H9 (cell line): ENCODE measurements around the gene MTF1. TPM values are rescaled to one million over a fixed set of nuclear protein-coding genes. Genes with fewer than 3 reads are reported as not detected.
"Not testable (repeated sequence)": the region's sequence is repeated elsewhere in the genome, so short reads cannot be mapped to it uniquely, and the experiment has no call there.

ENCODE experiments used
- DNase-seq: peaks from one replicate; pipeline ENCODE4 v3.0.0-alpha.2; 2017
- H2AFZ ChIP-seq: one replicate; pipeline ENCODE4 v1.6.1; 2013; ENCODE audit warnings: mild to moderate bottlenecking, low read length, control low read depth, moderate library complexity
- H2AK5ac ChIP-seq: 2 replicates; pipeline ENCODE4 v1.6.1; 2013; ENCODE audit warnings: low read length, control low read depth, mixed read lengths; ENCODE audit not compliant: insufficient read length
- H2BK120ac ChIP-seq: one replicate; pipeline ENCODE4 v1.6.1; 2013; ENCODE audit warnings: low read depth, mild to moderate bottlenecking, low read length, control low read depth, inconsistent platforms; ENCODE audit not compliant: poor library complexity, severe bottlenecking
- H2BK12ac ChIP-seq: 2 replicates; pipeline ENCODE4 v1.6.1; 2013; ENCODE audit warnings: low read length, control low read depth, mixed read lengths, low read depth; ENCODE audit not compliant: insufficient read length
- H2BK15ac ChIP-seq: 2 replicates; pipeline ENCODE4 v1.6.1; 2013; ENCODE audit warnings: low read depth, low read length, control low read depth
- H2BK20ac ChIP-seq: one replicate; pipeline ENCODE4 v1.6.1; 2013; ENCODE audit warnings: low read depth, mild to moderate bottlenecking, low read length, control low read depth, inconsistent platforms; ENCODE audit not compliant: poor library complexity, severe bottlenecking
- H2BK5ac ChIP-seq: 2 replicates; pipeline ENCODE4 v1.6.1; 2013; ENCODE audit warnings: low read length, control low read depth, mixed read lengths; ENCODE audit not compliant: insufficient read length
- H3K14ac ChIP-seq: 2 replicates; pipeline ENCODE4 v1.6.1; 2013; ENCODE audit warnings: low read length, control low read depth; ENCODE audit not compliant: insufficient read depth
- H3K18ac ChIP-seq: 2 replicates; pipeline ENCODE4 v1.6.1; 2013; ENCODE audit warnings: low read depth, mild to moderate bottlenecking, mixed read lengths, low read length, control low read depth; ENCODE audit not compliant: insufficient read length
- H3K23ac ChIP-seq: 2 replicates; pipeline ENCODE4 v1.6.1; 2013; ENCODE audit warnings: low read length, control low read depth, mixed read lengths, low read depth; ENCODE audit not compliant: insufficient read length
- H3K23me2 ChIP-seq: 2 replicates; pipeline ENCODE4 v1.6.1; 2013; ENCODE audit warnings: low read depth, mild to moderate bottlenecking, mixed read lengths, low read length, control low read depth; ENCODE audit not compliant: insufficient read length, poor library complexity, severe bottlenecking
- H3K27ac ChIP-seq: 2 replicates; pipeline ENCODE4 v1.5.1; 2013; ENCODE audit warnings: low read length, control low read depth, mixed read lengths, low read depth; ENCODE audit not compliant: insufficient read length
- H3K27me3 ChIP-seq: 2 replicates; pipeline ENCODE4 v1.6.1; 2013; ENCODE audit warnings: low read length, control low read depth, inconsistent platforms; ENCODE audit not compliant: insufficient read depth
- H3K4ac ChIP-seq: 2 replicates; pipeline ENCODE4 v1.6.1; 2013; ENCODE audit warnings: low read depth, mild to moderate bottlenecking, control low read depth, inconsistent platforms, low read length, moderate library complexity
- H3K4me1 ChIP-seq: 2 replicates; pipeline ENCODE4 v1.6.1; 2013; ENCODE audit warnings: low read length, control low read depth, inconsistent platforms; ENCODE audit not compliant: insufficient read depth
- H3K4me2 ChIP-seq: 2 replicates; pipeline ENCODE4 v1.6.1; 2013; ENCODE audit warnings: low read length, control low read depth, mixed read lengths; ENCODE audit not compliant: insufficient read length, insufficient read depth
- H3K56ac ChIP-seq: 2 replicates; pipeline ENCODE4 v1.6.1; 2013; ENCODE audit warnings: low read depth, mild to moderate bottlenecking, mixed read lengths, low read length, control low read depth; ENCODE audit not compliant: insufficient read length
- H3K79me1 ChIP-seq: 2 replicates; pipeline ENCODE4 v1.6.1; 2013; ENCODE audit warnings: low read depth, mild to moderate bottlenecking, moderate library complexity, low read length, control low read depth, inconsistent platforms; ENCODE audit not compliant: insufficient read depth, poor library complexity, severe bottlenecking
- H3K79me2 ChIP-seq: 2 replicates; pipeline ENCODE4 v1.6.1; 2013; ENCODE audit warnings: low read length, control low read depth, inconsistent platforms; ENCODE audit not compliant: insufficient read depth
- H3K9ac ChIP-seq: 2 replicates; pipeline ENCODE4 v1.6.1; 2013; ENCODE audit warnings: low read length, control low read depth, mixed read lengths; ENCODE audit not compliant: insufficient read length; ENCODE audit errors: extremely low read depth
- H3K9me3 ChIP-seq: one replicate; pipeline ENCODE4 v1.6.1; 2013; ENCODE audit warnings: low read depth, low read length, inconsistent platforms; ENCODE audit not compliant: control insufficient read depth
- H3T11ph ChIP-seq: one replicate; pipeline ENCODE4 v1.6.1; 2013; ENCODE audit warnings: mild to moderate bottlenecking, low read length, control low read depth, inconsistent platforms
- H4K20me1 ChIP-seq: one replicate; pipeline ENCODE4 v1.6.1; 2013; ENCODE audit not compliant: control insufficient read depth, insufficient read length, insufficient read depth
- H4K5ac ChIP-seq: 2 replicates; pipeline ENCODE4 v1.6.1; 2013; ENCODE audit warnings: low read depth, mild to moderate bottlenecking, mixed read lengths, low read length, control low read depth; ENCODE audit not compliant: insufficient read length
- H4K8ac ChIP-seq: replicated peaks from 2 replicates; pipeline ENCODE4 v1.6.1; 2013; ENCODE audit warnings: low read length, control low read depth, mixed read lengths, low read depth; ENCODE audit not compliant: insufficient read length
- H4K91ac ChIP-seq: 2 replicates; pipeline ENCODE4 v1.6.1; 2013; ENCODE audit warnings: low read depth, mild to moderate bottlenecking, moderate library complexity, mixed read lengths, low read length, control low read depth; ENCODE audit not compliant: insufficient read length
- H3K27ac Mint-ChIP-seq, 3 experiments: 2 replicates in 2 of 3; 3 replicates in 1 of 3; pipeline ENCODE4 v1.8.0; 2020 to 2021; ENCODE audit warnings: mixed read lengths in 3 of 3, mild to moderate bottlenecking in 1 of 3, moderate library complexity in 1 of 3
- H3K27me3 Mint-ChIP-seq: 2 replicates; pipeline ENCODE4 v1.8.0; 2021; ENCODE audit warnings: low read depth, mild to moderate bottlenecking, moderate library complexity, mixed read lengths
- H3K36me3 Mint-ChIP-seq, 3 experiments: 2 replicates in 2 of 3; 3 replicates in 1 of 3; pipeline ENCODE4 v1.8.0; 2020 to 2021; ENCODE audit warnings: low read depth in 3 of 3, mixed read lengths in 3 of 3; ENCODE audit not compliant: insufficient read depth in 1 of 3
- H3K4me1 Mint-ChIP-seq, 2 experiments: 2 replicates each; pipeline ENCODE4 v1.8.0; 2020; ENCODE audit warnings: mixed read lengths in 2 of 2
- H3K4me3 Mint-ChIP-seq, 2 experiments: 2 replicates in 1 of 2; 3 replicates in 1 of 2; pipeline ENCODE4 v1.8.0; 2020 to 2021; ENCODE audit warnings: mild to moderate bottlenecking in 2 of 2, mixed read lengths in 2 of 2, moderate library complexity in 1 of 2
- H3K9me3 Mint-ChIP-seq, 2 experiments: 2 replicates in 1 of 2; 3 replicates in 1 of 2; pipeline ENCODE4 v1.8.0; 2020; ENCODE audit warnings: mild to moderate bottlenecking in 2 of 2, mixed read lengths in 2 of 2, moderate library complexity in 1 of 2
- CTCF ChIP-seq: fragments of 200-600 bp; sonication (generic); conservative IDR thresholded peaks from 3 replicates; pipeline ENCODE4 v1.8.0; 2021; ENCODE audit warnings: antibody characterized with exemption, mild to moderate bottlenecking
- WGBS: extraction: QIAGEN DNeasy Blood & Tissue Kit; methylation state at CpG from one replicate; pipeline ENCODE4 v1.1.7; 2013; ENCODE audit warnings: missing lambda C conversion rate, low lambda C conversion rate, mixed read lengths; ENCODE audit not compliant: insufficient read length; ENCODE audit errors: extremely low coverage; 5-methylcytosine and 5-hydroxymethylcytosine counted together
- total RNA-seq: library from RNA; stranded (reverse); gene quantifications from 2 replicates; pipeline ENCODE4 v1.2.1, GENCODE V29; 2021

The MTF1 gene
- total RNA-seq, 1 experiment from 2014 or later = 17.0 TPM

- Histone ChIP-seq H2BK20ac (no peak overlapping the region), H2BK12ac (no peak overlapping the region), H3K4me1 (no peaks in the 10 kb centered on the region), H3K79me2 (no peaks in the 10 kb centered on the region), H3K23ac (no peak overlapping the region), H2AFZ (no peak overlapping the region), H3K56ac (no peak overlapping the region), H2BK120ac (no peak overlapping the region), H4K8ac (no peak overlapping the region), H3K4me2 (no peak overlapping the region), H4K20me1 (no peaks in the 10 kb centered on the region), H3T11ph (no peak overlapping the region), H3K79me1 (no peaks in the 10 kb centered on the region), H3K23me2 (no peaks in the 10 kb centered on the region), H4K5ac (no peak overlapping the region), H3K18ac (no peak overlapping the region), H3K9me3 (no peaks in the 10 kb centered on the region), H3K27ac (no peak overlapping the region), H3K27me3 (peaks cover 2% of the 10 kb centered on the region), H3K14ac (no peak overlapping the region), H2BK5ac (no peak overlapping the region), H2AK5ac (no peak overlapping the region), H4K91ac (no peak overlapping the region), H3K9ac (no peak overlapping the region), H3K4ac (no peak overlapping the region), H2BK15ac (no peak overlapping the region)
- no CpG with 5 or more reads among the region's 4 CpGs for WGBS
- no peak overlapping the region for H3K27ac Mint-ChIP-seq
- H3K9me3 Mint-ChIP-seq = peaks cover 10 to 11% of the 10 kb centered on the region in 2 experiments
- no peaks in the 10 kb centered on the region for H3K4me1 Mint-ChIP-seq
- peaks cover 42% of the 10 kb centered on the region for H3K27me3 Mint-ChIP-seq
- no peak for TF ChIP-seq CTCF
- H3K36me3 Mint-ChIP-seq = no peaks in the 10 kb centered on the region
- no peak overlapping the region for H3K4me3 Mint-ChIP-seq
- DNase-seq = no peak
These were observed 82.4 kb downstream of the MTF1 start for GRCh38 chr1:37776946-37777516.

- not testable (repeated sequence) for H2AK5ac ChIP-seq, H3K9me3 ChIP-seq, H2BK12ac ChIP-seq, H3K4ac ChIP-seq, H4K8ac ChIP-seq, H3K79me1 ChIP-seq, H3K27ac Mint-ChIP-seq, DNase-seq, H3K23ac ChIP-seq, H2AFZ ChIP-seq, H3K27me3 ChIP-seq, H2BK5ac ChIP-seq, H3K9ac ChIP-seq, H4K91ac ChIP-seq, H3K23me2 ChIP-seq, H3K14ac ChIP-seq, H3K56ac ChIP-seq, H3K36me3 Mint-ChIP-seq, H4K20me1 ChIP-seq, H3K4me1 Mint-ChIP-seq, H3K79me2 ChIP-seq, H2BK20ac ChIP-seq, H3K27ac ChIP-seq, H3K4me1 ChIP-seq, H3K18ac ChIP-seq, H3T11ph ChIP-seq, H2BK120ac ChIP-seq, H2BK15ac ChIP-seq, H3K4me2 ChIP-seq, H4K5ac ChIP-seq, H3K4me3 Mint-ChIP-seq
- peaks cover 19% of the 10 kb centered on the region for H3K27me3 Mint-ChIP-seq
- H3K9me3 Mint-ChIP-seq = peaks cover 8 to 11% of the 10 kb centered on the region in 2 experiments; a peak in 4 of 5 replicates
These were observed 88.0 kb downstream of the MTF1 start for GRCh38 chr1:37771440-37771839.
